LHCN-M2 (cell line): ENCODE measurements around the gene HEPN1. TPM values are rescaled to one million over a fixed set of nuclear protein-coding genes. Genes with fewer than 3 reads are reported as not detected.
A peak's percentile ranks its signal among the peaks of the same experiment; 100 is the strongest.

Experiments used
- DNase-seq: peaks from one replicate; pipeline ENCODE4 v3.0.0-alpha.2; 2012; ENCODE audit warnings: low read depth
- polyA plus RNA-seq: library from polyadenylated mRNA; unstranded; fragments of >200 nt; gene quantifications from one replicate; pipeline ENCODE4 v1.2.1, GENCODE V29; 2012; ENCODE audit warnings: missing spikeins
- total RNA-seq: library from RNA; depleted of rRNA; stranded (reverse); fragments of >200 nt; gene quantifications from 2 replicates; pipeline ENCODE4 v1.2.3, GENCODE V29; 2014; rRNA removed

The HEPN1 gene
- total RNA-seq, result not detected in 2 replicates
- polyA plus RNA-seq, result not detected

DNA sequence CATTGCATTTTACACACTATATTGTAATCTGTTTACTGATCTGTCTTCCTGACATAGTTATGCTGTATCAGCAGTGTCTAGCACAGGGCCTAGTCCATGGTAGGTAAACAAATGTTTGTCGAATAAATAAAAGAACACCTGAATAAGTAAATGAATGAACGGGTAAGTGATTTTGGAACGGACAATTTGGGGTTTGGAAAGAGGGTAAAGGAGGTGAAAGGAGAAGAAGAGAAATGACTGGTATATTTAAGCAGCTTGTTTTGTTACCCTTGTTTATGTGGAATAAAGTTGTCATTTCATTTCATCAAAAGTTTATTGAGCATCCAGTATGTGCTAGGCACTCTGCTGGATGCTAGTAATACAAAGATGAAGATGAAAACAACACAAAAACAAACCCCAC, at the start of gene HEPN1:
Gene HEPN1, plus strand, starts transcription at position 301 of the 400 bp plus-strand sequence.
- no peak for DNase-seq

DNA sequence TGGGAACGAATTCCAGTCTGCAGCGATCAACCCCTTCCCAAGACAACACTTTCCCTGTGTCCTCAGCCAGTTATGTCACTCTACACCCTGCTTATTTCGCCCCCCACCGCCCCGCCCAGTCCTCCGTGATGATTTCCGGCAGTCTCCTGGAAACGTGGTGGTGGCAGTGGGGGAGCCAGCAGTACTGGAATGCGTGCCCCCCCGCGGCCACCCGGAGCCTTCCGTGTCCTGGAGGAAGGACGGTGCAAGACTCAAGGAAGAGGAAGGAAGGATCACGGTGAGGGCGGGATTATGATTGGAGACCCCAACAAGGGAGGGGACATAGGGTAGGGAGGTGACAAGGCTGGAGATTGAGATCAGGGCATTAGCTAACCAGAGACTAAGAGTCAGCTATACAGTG, 49.7 kb upstream of the HEPN1 start:
- DNase-seq, result no peak

DNA sequence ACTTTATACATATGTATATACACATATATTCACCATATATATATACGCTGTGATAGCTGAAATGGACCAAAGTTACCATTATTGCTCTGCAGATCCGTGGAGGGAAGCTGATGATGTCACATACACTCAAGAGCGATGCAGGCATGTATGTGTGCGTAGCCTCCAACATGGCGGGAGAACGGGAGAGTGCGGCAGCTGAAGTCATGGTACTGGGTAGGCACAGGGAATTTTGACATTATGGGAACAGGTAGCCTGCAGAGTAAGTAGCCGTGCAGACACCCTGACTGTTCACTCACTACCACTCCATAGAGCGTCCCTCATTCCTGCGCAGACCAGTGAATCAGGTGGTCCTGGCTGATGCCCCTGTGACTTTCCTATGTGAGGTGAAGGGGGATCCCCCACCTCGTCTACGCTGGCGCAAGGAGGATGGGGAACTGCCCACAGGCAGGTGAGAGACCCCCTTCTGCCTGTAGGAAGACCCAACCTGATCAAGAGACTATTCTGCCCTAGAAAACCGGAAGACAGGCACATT, 49.1 kb upstream of the HEPN1 start:
- DNase-seq, result no peak

DNA sequence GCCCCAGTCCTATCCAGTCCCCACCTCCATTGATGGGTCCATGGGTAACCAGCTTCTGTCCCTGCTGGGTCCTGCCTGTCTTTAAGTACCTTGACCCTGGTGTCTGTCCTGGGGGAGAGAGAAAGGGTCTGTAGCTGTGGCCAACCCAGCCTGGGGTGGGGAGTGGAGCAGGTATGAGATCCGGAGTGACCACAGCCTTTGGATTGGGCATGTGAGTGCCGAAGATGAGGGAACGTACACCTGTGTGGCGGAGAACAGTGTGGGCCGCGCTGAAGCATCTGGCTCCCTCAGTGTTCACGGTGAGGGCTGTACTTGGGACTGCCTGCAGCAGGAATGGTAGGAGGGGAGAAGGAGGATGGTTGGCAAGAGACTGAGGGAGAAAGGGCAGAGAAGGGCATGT, 48.6 kb upstream of the HEPN1 start:
- DNase-seq, result no peak

DNA sequence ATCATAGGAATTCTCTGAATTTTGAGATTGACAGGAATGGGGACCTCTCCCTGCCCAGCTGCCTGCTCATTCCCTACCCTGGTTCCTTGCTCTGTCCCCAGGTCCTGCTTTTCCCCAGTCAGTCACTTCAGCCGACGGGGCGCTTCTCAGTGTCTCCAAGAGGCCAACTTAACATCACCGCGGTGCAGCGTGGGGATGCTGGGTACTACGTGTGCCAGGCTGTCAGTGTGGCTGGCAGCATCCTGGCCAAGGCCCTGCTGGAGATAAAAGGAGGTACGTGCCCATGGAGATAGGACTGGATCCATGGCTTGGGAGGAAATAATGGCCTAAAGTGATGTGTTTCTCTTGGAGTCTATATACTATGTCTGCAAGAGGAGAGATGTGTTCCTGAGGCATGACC, 46.8 kb upstream of the HEPN1 start:
- DNase-seq, result no peak

DNA sequence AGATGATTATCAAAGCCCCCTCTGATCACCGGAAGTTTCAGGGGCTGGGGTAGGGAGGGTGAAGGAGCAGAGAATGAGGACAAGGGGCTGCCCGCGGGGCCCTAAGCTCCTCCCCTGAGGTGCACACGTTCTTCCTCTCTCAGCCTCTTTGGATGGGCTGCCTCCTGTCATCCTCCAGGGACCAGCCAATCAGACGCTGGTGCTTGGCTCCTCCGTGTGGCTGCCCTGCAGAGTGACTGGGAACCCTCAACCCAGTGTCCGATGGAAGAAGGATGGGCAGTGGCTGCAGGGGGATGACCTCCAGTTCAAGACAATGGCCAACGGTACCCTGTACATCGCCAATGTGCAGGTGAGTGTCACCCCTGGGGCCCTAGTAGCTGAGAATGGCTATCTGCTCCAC, 46.3 kb upstream of the HEPN1 start:
- DNase-seq, result no peak

DNA sequence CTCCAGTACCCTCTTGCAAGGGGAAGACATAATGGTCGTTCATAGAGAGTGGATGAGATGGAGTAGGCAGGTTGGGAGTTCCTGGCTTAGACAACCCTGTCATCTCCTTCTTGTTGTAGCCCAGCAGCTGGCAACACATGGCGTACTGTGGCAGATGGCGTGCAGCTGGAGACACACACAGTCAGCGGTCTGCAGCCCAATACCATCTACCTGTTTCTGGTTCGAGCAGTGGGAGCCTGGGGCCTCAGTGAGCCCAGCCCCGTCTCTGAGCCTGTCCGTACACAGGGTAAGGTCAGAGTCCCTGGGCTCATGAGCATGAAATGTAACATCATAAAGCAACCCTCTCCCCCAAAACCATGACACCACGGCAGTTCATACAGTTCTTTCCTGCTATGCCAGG, 45.1 kb upstream of the HEPN1 start:
- no peak for DNase-seq

DNA sequence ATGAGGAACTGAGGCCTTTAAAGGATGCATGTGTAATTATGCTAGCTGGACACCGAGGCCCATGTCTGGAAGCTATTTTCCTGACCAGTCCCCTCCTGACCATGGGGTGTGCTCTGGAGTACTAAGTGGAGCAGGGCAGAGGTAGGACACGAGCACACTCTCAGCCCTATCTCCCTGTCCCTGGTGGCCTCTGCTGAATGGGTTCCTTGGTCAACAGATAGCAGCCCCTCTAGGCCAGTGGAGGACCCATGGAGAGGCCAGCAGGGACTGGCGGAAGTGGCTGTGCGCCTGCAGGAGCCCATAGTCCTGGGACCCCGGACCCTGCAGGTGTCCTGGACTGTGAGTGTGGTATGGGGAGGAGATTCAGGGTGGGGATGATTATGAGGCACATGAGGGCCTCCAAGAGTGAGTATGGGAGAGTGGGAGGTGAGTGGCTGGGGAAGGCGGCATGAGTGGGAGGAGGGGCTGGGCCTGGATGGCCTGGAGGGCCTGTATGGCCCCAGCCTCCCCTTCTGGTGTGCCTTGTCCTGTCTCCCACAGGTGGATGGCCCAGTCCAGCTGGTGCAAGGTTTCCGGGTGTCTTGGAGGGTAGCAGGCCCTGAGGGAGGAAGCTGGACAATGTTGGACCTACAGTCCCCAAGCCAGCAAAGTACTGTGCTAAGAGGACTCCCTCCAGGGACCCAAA, 44.3 kb upstream of the HEPN1 start:
- DNase-seq, result no peak

DNA sequence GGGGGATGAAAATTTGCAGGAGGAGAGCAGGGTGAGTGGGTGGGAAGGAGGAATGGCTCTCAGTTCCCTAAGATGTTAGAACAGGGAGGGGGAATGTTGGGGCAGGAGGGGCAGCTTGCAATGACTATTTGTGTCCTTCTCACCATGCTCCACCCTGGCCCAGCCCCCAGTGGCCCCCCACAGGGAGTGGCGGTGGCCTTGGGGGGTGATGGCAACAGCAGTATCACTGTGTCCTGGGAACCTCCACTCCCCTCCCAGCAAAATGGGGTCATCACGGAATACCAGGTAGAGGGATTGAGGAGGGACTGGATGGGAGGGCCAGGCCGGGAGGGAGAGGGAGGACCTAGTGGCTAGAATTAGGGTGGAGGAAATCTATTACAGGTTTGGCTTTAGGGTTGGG, 43.6 kb upstream of the HEPN1 start:
- DNase-seq, result no peak

DNA sequence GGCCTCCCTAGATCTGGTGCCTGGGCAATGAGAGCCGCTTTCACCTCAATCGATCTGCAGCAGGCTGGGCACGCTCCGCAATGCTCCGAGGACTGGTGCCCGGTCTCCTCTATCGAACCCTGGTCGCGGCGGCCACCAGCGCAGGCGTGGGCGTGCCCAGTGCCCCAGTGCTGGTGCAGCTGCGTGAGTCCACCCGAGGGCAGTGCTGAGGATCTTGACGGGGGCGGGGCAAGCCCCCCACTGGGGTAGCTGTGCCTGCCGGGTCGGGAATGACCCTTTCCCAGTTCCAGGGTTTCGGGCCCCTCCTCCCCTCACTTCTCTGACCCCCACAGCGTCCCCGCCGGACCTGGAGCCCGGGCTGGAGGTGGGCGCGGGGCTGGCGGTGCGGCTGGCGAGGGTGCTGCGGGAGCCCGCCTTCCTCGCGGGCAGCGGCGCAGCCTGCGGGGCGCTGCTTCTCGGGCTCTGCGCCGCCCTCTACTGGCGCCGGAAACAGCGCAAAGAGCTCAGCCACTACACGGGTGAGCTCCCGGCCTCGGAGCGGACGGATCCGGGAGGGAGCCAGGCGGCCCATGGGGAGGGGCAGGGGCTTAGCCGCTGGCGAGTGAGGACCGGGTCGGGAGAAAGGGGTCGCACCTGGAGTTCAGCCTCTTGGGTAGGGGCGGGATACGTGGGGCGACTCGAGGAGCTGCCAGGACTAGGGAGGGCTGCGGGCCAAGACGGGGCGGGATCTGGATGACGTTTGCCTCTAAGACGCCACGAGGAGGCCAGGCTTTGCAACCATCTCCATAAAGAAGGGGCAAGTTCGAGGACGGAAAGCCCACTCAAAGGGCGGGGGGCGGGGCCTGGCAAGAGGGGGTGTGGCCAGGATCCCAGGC, 42.9 kb upstream of the HEPN1 start:
- DNase-seq, result peak; percentile 89

DNA sequence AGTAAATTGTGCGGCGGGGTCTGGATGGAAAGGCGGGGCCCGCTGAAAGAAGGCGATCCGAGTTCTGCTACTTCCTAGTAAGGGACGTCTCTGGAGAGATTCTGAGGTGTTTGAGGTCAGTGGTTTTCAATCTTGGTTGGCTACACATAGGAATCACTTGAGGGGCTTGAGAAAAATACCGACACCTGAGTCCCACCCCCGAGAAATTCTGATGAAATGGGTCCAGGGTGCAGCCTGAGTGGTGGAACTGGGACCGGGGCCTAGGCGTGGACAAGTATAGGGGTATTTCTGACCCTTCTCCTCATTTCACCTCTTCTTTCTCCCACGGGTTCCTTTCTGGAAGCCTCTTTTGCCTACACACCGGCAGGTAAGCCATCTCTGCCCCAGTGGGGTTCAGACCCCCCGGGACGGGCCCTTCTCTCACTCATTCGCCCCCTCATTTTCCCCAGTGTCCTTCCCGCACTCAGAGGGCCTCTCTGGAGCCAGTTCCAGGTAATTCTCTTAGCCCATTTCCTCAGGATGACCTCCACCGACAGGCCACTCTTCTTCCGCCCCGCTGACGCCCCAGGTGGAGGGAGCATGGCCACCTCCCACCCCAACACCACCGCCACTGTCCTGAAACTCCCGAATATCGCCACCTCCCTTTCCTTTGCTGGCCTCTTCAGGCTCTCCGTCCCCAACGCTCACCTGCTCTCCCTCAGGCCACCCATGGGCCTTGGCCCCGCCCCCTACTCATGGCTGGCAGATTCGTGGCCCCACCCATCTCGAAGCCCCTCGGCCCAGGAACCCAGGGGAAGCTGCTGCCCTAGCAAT, 42.0 kb upstream of the HEPN1 start:
- no peak for DNase-seq

DNA sequence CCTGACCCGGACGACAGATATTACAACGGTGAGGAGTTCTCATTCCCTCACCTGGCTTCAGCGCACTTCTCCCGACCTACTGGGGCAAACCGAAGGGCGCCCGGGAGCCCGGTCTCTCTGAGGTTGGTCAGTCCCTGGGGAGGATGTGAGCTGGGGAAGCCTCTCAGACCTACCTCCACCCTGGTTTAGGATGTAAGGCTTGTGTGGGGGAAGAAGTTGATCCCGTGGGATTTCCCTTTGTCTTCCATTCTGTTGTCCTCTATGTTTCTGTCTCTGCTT, 41.5 kb upstream of the HEPN1 start:
- DNase-seq, result no peak

DNA sequence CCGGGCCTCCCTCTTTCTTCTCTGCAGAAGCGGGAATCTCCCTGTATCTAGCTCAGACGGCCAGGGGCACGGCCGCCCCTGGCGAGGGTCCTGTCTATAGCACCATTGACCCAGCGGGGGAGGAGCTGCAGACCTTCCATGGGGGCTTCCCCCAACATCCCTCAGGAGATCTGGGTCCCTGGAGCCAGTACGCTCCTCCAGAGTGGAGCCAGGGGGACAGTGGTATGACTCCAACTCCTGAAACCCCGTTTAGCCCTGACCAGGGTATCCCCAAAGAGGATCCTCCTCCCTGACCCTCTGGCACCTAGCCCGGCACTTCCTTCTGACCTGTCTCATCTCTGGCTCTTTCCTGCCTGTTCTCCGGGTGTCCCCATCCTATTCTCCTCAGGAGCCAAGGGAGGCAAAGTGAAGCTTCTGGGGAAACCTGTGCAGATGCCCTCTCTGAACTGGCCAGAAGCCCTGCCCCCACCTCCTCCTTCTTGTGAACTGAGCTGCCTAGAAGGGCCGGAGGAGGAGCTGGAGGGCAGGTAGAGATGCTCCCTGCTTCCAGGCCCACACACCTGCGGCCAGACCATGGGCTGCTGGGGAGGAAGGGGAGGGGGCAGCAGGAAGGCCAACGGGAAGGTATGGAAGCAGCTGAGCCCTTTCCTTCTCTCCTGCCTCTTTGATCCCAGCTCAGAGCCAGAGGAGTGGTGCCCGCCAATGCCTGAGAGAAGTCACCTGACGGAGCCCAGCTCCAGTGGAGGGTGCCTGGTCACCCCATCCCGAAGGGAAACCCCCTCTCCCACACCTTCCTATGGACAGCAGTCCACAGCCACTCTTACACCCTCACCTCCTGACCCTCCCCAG, 40.9 kb upstream of the HEPN1 start:
- DNase-seq, result no peak

DNA sequence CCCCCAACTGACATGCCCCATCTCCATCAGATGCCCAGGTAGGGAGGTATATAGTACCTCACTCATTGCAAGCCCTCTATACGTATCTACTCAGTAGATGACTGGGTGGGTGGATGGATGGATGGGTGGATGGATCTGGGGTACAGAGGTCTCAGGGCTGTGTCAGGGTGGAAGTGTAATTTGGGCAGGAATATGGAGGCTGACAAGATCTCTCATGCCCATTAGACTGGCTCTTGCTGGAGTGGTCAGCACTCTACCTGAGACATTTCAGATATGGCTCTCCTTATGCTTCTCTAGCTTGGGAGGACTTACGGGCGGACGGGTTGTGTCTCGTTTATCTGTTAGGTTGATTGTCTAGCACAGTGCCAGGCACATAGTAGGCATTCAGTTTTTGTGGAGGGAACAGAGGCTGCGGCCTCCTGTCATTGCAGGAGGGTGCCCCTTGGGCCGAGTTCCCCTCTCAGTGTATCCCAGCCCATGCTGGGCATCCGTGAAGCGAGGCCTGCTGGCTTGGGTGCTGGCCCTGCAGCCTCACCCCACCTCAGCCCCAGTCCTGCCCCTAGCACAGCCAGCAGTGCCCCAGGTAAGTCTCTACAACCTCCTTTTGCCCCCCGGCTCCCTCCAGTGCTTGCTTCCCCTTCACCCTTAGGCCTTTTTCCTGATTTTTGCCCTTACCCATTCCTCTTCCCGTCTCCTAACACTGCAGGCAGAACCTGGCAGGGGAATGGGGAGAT, 40.1 kb upstream of the HEPN1 start:
- no peak for DNase-seq

DNA sequence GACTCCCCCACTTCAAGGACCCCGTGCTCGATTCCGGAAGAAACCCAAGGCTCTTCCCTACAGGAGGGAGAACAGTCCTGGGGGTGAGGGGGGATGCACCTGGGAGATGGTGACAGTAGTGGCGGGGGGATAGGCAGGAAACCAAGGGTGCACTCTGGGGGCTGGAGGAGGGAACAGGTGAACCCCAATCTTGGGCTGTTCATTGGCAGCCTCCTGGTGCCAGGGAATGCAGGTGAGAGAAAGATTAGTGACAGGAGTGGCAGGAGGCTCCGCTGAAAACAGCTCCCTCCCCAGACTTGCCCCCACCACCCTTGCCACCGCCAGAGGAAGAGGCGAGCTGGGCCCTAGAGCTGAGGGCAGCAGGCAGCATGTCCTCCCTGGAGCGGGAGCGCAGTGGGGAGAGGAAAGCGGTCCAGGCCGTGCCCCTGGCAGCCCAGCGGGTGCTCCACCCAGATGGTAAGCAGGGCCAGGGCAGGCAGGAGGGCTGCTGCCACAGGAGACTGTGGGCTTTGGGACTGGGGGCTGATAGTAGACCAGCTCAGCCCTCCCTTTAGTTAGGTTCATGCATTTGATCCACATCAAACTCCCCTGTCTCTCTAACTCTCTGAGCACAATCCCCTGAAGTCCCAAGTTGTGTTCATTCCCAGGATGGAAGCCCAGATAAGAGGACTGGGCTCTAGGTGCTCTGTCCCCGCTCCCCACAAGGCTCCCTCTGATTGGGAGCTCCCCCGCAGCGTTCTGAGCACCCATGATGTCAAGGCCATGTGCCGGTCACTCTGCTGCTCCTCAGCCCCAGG, 39.4 kb upstream of the HEPN1 start:
- DNase-seq, result no peak

DNA sequence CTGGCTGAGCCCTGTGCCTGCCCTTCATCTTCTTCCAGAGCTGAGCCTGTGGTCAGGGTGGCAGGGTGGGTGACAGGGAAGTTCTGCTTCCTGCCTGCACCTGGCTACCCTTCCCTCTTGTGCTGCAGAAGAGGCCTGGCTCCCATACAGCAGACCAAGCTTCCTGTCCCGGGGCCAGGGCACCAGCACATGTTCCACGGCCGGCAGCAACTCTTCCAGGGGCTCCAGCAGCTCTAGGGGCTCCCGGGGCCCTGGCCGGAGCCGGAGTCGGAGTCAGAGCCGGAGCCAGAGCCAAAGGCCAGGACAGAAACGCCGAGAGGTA, 38.8 kb upstream of the HEPN1 start:
- DNase-seq, result no peak

DNA sequence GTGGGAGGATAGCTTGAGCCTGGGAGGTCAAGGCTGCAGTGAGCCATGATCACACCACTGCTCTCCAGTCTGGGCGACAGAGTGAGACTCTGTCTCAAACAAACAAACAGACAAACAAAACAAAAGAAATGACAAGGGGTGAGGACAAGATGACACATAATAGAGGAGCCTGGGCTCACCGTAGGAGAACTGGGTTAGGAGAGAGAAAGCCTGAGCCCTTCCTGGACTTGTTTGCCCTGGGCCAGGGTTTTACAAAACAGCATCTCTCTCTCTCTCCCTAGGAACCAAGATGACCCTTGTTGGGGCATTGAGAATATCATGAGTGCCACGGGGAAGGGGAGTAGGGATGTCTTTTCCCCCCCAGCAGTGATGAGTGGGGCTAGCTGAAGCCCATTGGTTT, 38.1 kb upstream of the HEPN1 start:
- no peak for DNase-seq

DNA sequence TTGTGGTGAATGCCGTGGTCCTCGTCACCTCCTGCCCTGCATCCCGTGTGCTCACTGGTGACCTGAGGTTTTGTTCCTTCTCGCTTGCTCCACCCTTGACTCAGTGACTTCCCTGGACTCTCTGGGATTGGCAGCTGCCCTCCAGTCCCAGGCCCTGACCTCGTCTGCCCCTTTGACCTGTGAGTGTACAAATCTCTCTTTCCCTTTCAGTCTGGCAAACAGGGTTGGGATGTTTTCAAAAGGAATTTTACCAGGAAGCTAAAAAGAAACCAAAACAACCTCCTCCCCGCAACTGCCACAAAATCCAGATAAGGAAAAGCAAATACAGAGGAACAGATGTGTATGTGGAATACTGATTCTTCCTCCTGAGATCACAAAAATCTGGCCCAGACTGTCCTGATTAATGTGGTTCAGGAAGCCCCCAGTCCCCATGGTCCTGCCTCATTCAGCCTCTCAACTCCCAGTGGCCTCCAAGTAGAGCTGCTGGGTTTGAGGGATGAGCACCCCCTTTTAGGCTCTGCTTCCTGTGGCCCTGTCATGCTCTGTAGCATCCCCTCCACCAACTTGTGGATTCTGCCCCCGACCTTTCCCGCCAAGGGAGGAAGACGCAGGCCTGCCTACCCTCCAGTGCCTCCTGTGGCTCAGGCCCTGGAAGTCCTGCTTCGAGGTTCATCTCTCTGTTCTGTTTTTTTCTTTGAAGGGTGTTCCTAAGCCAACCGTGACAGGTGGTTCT, 36.5 kb upstream of the HEPN1 start:
- peak; percentile 24 for DNase-seq

DNA sequence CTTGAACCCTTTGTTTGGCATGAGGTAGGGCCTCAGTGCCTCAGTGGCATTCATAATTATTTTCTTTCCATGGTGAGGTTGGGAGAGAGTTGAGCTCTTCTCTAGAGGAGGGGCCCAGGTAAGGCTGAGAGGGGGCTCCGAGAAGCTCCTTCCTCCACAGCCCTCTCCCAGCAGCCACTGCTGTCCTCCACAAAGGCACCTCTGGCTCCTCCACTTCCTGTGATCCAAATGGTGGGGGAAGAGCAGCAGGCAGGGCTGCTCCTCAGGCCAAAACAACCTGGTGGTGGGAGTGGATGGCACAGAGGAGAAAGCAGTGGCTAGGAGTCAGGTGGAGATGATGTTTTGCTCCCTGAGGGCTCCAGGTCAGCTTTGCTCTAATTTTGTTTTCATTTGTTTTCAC, 34.7 kb upstream of the HEPN1 start:
- no peak for DNase-seq
